CD4-positive, alpha-beta memory T cell (primary cell): Measurements from ENCODE around the gene PILRB. TPM values are rescaled to one million over a fixed set of nuclear protein-coding genes. Genes with fewer than 3 reads are reported as not detected.

Experiments used
- CTCF ChIA-PET: fragments of 350-600 bp; sonication (Branson Sonifier 250); formaldehyde crosslinking; loops from one replicate; lab custom pipeline; 2021; ENCODE audit warnings: inconsistent platforms; ENCODE audit not compliant: partially characterized antibody; lab: Charles Lee
- POLR2A ChIA-PET: fragments of 350-600 bp; sonication (Branson Sonifier 250); formaldehyde crosslinking; loops from one replicate; lab custom pipeline; 2021; ENCODE audit not compliant: partially characterized antibody; lab: Charles Lee
- DNase-seq, 5 donors: peaks; one replicate each; pipeline versions ENCODE4 v3.0.0 to v3.0.0-alpha.2; 2020 to 2022; ENCODE audit warnings: mixed read lengths in 1 of 5
- H3K27ac ChIP-seq: one replicate; pipeline ENCODE4 v1.7.0; 2013; ENCODE audit warnings: low read depth, low read length
- H3K27me3 ChIP-seq: 2 replicates; pipeline ENCODE4 v1.7.0; 2013; ENCODE audit warnings: mild to moderate bottlenecking, low read length, moderate library complexity; ENCODE audit not compliant: insufficient read depth
- H3K36me3 ChIP-seq: 2 replicates; pipeline ENCODE4 v1.7.0; 2013; ENCODE audit warnings: mild to moderate bottlenecking, low read length, moderate library complexity; ENCODE audit not compliant: insufficient read depth
- H3K4me1 ChIP-seq: 2 replicates; pipeline ENCODE4 v1.7.0; 2013; ENCODE audit warnings: mild to moderate bottlenecking, low read length, moderate library complexity; ENCODE audit not compliant: insufficient read depth
- H3K4me3 ChIP-seq, 2 donors: one replicate each; pipeline ENCODE4 v1.7.0; 2013; ENCODE audit warnings: low read length in 2 of 2, mild to moderate bottlenecking in 1 of 2
- H3K9me3 ChIP-seq, 2 donors: one replicate each; pipeline ENCODE4 v1.7.0; 2013; ENCODE audit warnings: low read length in 2 of 2, control low read depth in 1 of 2; ENCODE audit not compliant: control insufficient read depth in 1 of 2
- H3K27ac Mint-ChIP-seq, 7 donors: one replicate each; pipeline ENCODE4 v1.8.0; 2020 to 2021; ENCODE audit warnings: mixed read lengths in 7 of 7, mild to moderate bottlenecking in 6 of 7, inconsistent platforms in 3 of 7, moderate library complexity in 3 of 7
- H3K27me3 Mint-ChIP-seq, 2 donors: one replicate each; pipeline ENCODE4 v1.8.0; 2020 to 2021; ENCODE audit warnings: mixed read lengths in 2 of 2
- H3K36me3 Mint-ChIP-seq, 2 donors: one replicate each; pipeline ENCODE4 v1.8.0; 2020 to 2021; ENCODE audit warnings: mixed read lengths in 2 of 2, inconsistent platforms in 1 of 2, mild to moderate bottlenecking in 1 of 2
- H3K4me1 Mint-ChIP-seq, 4 donors: one replicate each; pipeline ENCODE4 v1.8.0; 2020 to 2021; ENCODE audit warnings: mixed read lengths in 4 of 4, mild to moderate bottlenecking in 1 of 4
- H3K4me3 Mint-ChIP-seq, 8 donors: one replicate each; pipeline ENCODE4 v1.8.0; 2020 to 2021; ENCODE audit warnings: mixed read lengths in 8 of 8, mild to moderate bottlenecking in 7 of 8, moderate library complexity in 6 of 8, inconsistent platforms in 3 of 8
- H3K9me3 Mint-ChIP-seq, 8 donors: one replicate each; pipeline ENCODE4 v1.8.0; 2020 to 2021; ENCODE audit warnings: mixed read lengths in 8 of 8, mild to moderate bottlenecking in 5 of 8, inconsistent platforms in 3 of 8, moderate library complexity in 1 of 8
- intact Hi-C: fragments of 100-400 bp; cut with micrococcal nuclease; formaldehyde crosslinking; loops from one replicate; pipeline ENCODE4 v1.15.1; 2023
- polyA plus RNA-seq, 2 donors: library from polyadenylated mRNA; unstranded; fragments of 300-500 nt; fragmentation: Illumina TruSeq; gene quantifications; one replicate each; pipeline ENCODE4 v1.2.3, GENCODE V29; 2021
- total RNA-seq, 2 experiments: library from RNA; stranded (reverse); gene quantifications; one replicate each; pipeline ENCODE4 v1.2.3, GENCODE V29; 2021

PILRB gene
- total and polyA plus RNA-seq, 4 experiments from 2014 or later, result 1.1 to 117 (median 54.7) TPM

- Histone ChIP-seq H3K4me3 (no peak overlapping the region), H3K27ac (no peak overlapping the region), H3K36me3 (no peaks in the 10 kb centered on the region), H3K27me3 (no peaks in the 10 kb centered on the region), H3K4me1 (no peaks in the 10 kb centered on the region), H3K9me3 (no peaks in the 10 kb centered on the region)
- H3K4me3 Mint-ChIP-seq, result no peak overlapping the region
- no peaks in the 10 kb centered on the region for H3K9me3 Mint-ChIP-seq
- H3K27me3 Mint-ChIP-seq, result no peaks in the 10 kb centered on the region
- peaks cover 0 to 6% of the 10 kb centered on the region in 2 donors for H3K36me3 Mint-ChIP-seq
- POLR2A ChIA-PET, result interaction anchor here (0.7 kb wide), 1 partner anchor 35 kb away, joined by 3 read pairs; no protein-coding TSS in a partner anchor
- CTCF ChIA-PET, result interaction anchor here (1.1 to 1.5 kb wide), 3 partner anchors 8 to 290 kb away, joined by 3 to 6 read pairs (median 3); partner anchors contain the start of genes POP7 and ZCWPW1
- DNase-seq, result no peak
- H3K27ac Mint-ChIP-seq, result no peak overlapping the region
- H3K4me1 Mint-ChIP-seq, result peaks cover 0 to 1% (median 0%) of the 10 kb centered on the region in 4 donors
- intact Hi-C loops, result no loop called here
Observed at GRCh38 chr7:100415448-100415847, 57.5 kb downstream of the PILRB start.

Other genes with a start within 250 kb of the PILRB start
- 10 to 100 TPM; 61.6 to 62.2 TPM for gene TAF6, start 238.8 kb upstream of the PILRB start, total RNA-seq
- 10 to 100 TPM; 25.3 to 35.2 TPM for gene TAF6, start 238.8 kb upstream of the PILRB start, polyA plus RNA-seq
- gene CNPY4, start 238.5 kb upstream of the PILRB start, total RNA-seq, result 10 to 100 TPM; 69.0 to 69.8 TPM
- 10 to 100 TPM; 14.8 to 24.8 TPM for gene CNPY4, start 238.5 kb upstream of the PILRB start, polyA plus RNA-seq
- gene MBLAC1, start 231.2 kb upstream of the PILRB start, total RNA-seq, result 1 to 10 TPM; 6.4 to 6.8 TPM
- gene MBLAC1, start 231.2 kb upstream of the PILRB start, polyA plus RNA-seq, result 1 to 10 TPM in 1 of 2 donors, under 1 TPM in 1; 0.77 to 1.2 TPM
- 100 to 1,000 TPM; 178 to 189 TPM for gene LAMTOR4, start 209.2 kb upstream of the PILRB start, total RNA-seq
- 100 to 1,000 TPM; 423 to 501 TPM for gene LAMTOR4, start 209.2 kb upstream of the PILRB start, polyA plus RNA-seq
- gene TRAPPC14, start 199.4 kb upstream of the PILRB start, total RNA-seq, result 10 to 100 TPM; 68.7 to 73.0 TPM
- gene TRAPPC14, start 199.4 kb upstream of the PILRB start, polyA plus RNA-seq, result 1 to 10 TPM; 1.4 to 5.5 TPM
- gene GAL3ST4, start 189.5 kb upstream of the PILRB start, total RNA-seq, result 1 to 10 TPM; 8.0 to 8.9 TPM
- 1 to 10 TPM; 2.3 to 5.0 TPM for gene GAL3ST4, start 189.5 kb upstream of the PILRB start, polyA plus RNA-seq
- gene GPC2, start 180.7 kb upstream of the PILRB start, total RNA-seq, result 10 to 100 TPM; 11.8 to 12.5 TPM
- gene GPC2, start 180.7 kb upstream of the PILRB start, polyA plus RNA-seq, result under 1 TPM in 1 of 2 donors, not detected in 1; 0.73 TPM
- gene STAG3, start 180.2 kb upstream of the PILRB start, total RNA-seq, result 1 to 10 TPM; 6.5 to 7.7 TPM
- 1 to 10 TPM; 1.6 to 3.7 TPM for gene STAG3, start 180.2 kb upstream of the PILRB start, polyA plus RNA-seq
- gene PVRIG, start 138.2 kb upstream of the PILRB start, total RNA-seq, result 10 to 100 TPM; 77.4 to 85.2 TPM
- gene PVRIG, start 138.2 kb upstream of the PILRB start, polyA plus RNA-seq, result 10 to 100 TPM; 68.2 to 87.3 TPM
- not detected for gene SPDYE3, start 50.4 kb upstream of the PILRB start, total RNA-seq
- gene SPDYE3, start 50.4 kb upstream of the PILRB start, polyA plus RNA-seq, result 1 to 10 TPM; 6.3 to 9.9 TPM
- 1 to 10 TPM; 5.7 to 5.8 TPM for gene PILRA, start 15.4 kb downstream of the PILRB start, total RNA-seq
- gene PILRA, start 15.4 kb downstream of the PILRB start, polyA plus RNA-seq, result under 1 TPM in 1 of 2 donors, not detected in 1; 0.32 TPM
- gene ZCWPW1, start 70.6 kb downstream of the PILRB start, total RNA-seq, result 10 to 100 TPM; 10.1 to 12.4 TPM
- gene ZCWPW1, start 70.6 kb downstream of the PILRB start, polyA plus RNA-seq, result 1 to 10 TPM; 5.0 to 6.1 TPM
- gene MEPCE, start 71.7 kb downstream of the PILRB start, total RNA-seq, result 10 to 100 TPM; 57.3 to 58.8 TPM
- 10 to 100 TPM in 1 of 2 donors, 1 to 10 TPM in 1; 7.9 to 11.8 TPM for gene MEPCE, start 71.7 kb downstream of the PILRB start, polyA plus RNA-seq
- 10 to 100 TPM; 77.7 to 83.8 TPM for gene PPP1R35, start 78.4 kb downstream of the PILRB start, total RNA-seq
- 10 to 100 TPM; 28.6 to 49.7 TPM for gene PPP1R35, start 78.4 kb downstream of the PILRB start, polyA plus RNA-seq
- gene SPACDR, start 106.1 kb downstream of the PILRB start, total RNA-seq, result 1 to 10 TPM; 4.6 to 5.7 TPM
- gene SPACDR, start 106.1 kb downstream of the PILRB start, polyA plus RNA-seq, result under 1 TPM; 0.26 to 0.34 TPM
- gene TSC22D4, start 121.1 kb downstream of the PILRB start, total RNA-seq, result 100 to 1,000 TPM; 144 to 154 TPM
- 10 to 100 TPM; 30.0 to 34.5 TPM for gene TSC22D4, start 121.1 kb downstream of the PILRB start, polyA plus RNA-seq
- under 1 TPM; 0.38 to 0.58 TPM for gene NYAP1, start 125.8 kb downstream of the PILRB start, total RNA-seq
- gene NYAP1, start 125.8 kb downstream of the PILRB start, polyA plus RNA-seq, result not detected
- gene AGFG2, start 181.1 kb downstream of the PILRB start, total RNA-seq, result 10 to 100 TPM; 56.6 to 58.3 TPM
- gene AGFG2, start 181.1 kb downstream of the PILRB start, polyA plus RNA-seq, result 10 to 100 TPM; 19.7 to 35.6 TPM
- 100 to 1,000 TPM; 119 to 126 TPM for gene SAP25, start 215.8 kb downstream of the PILRB start, total RNA-seq
- gene SAP25, start 215.8 kb downstream of the PILRB start, polyA plus RNA-seq, result under 1 TPM in 1 of 2 donors, not detected in 1; 0.72 TPM
- gene LRCH4, start 228.0 kb downstream of the PILRB start, total RNA-seq, result 100 to 1,000 TPM; 392 to 412 TPM
- 100 to 1,000 TPM; 119 to 167 TPM for gene LRCH4, start 228.0 kb downstream of the PILRB start, polyA plus RNA-seq
- gene FBXO24, start 228.2 kb downstream of the PILRB start, total RNA-seq, result 1 to 10 TPM; 1.6 to 2.1 TPM
- gene FBXO24, start 228.2 kb downstream of the PILRB start, polyA plus RNA-seq, result under 1 TPM; 0.36 to 0.77 TPM
- gene PCOLCE, start 244.2 kb downstream of the PILRB start, total RNA-seq, result 10 to 100 TPM in 1 of 2 experiments, 1 to 10 TPM in 1; 7.2 to 10.6 TPM
- 1 to 10 TPM; 1.3 to 1.6 TPM for gene PCOLCE, start 244.2 kb downstream of the PILRB start, polyA plus RNA-seq